Caco-2 (cell line): ENCODE results near the gene ISM1. TPM values are rescaled to one million over a fixed set of nuclear protein-coding genes. Genes with fewer than 3 reads are reported as not detected.
A peak's percentile ranks its signal among the peaks of the same experiment; 100 is the strongest.

Experiments
- Bru-seq: library from RNA; stranded (reverse); fragments of 400-500 nt; gene quantifications from one replicate; lab custom pipeline; 2021; lab: Mats Ljungman, UMichigan
- BruChase-seq, 2 experiments: library from RNA; stranded (reverse); fragments of 400-500 nt; gene quantifications; one replicate each; lab custom pipeline; 2021; lab: Mats Ljungman, UMichigan
- BruUV-seq: library from RNA; stranded (reverse); fragments of 400-500 nt; replicated peaks from 2 replicates; lab custom pipeline; 2021; lab: Mats Ljungman, UMichigan
- CTCF ChIA-PET: fragments of 300-600 bp; sonication (Branson Sonifier 250); formaldehyde crosslinking; loops from one replicate; lab custom pipeline; 2022; ENCODE audit warnings: antibody characterized with exemption; lab: Charles Lee
- POLR2A ChIA-PET: fragments of 300-600 bp; sonication (Branson Sonifier 250); formaldehyde crosslinking; loops from one replicate; lab custom pipeline; 2022; ENCODE audit warnings: antibody characterized with exemption; lab: Charles Lee
- DNase-seq, 2 experiments: peaks; one replicate each; pipeline versions ENCODE4 v3.0.0 to v3.0.0-alpha.2; 2020 to 2022
- H3K27me3 ChIP-seq: replicated peaks from 2 replicates; pipeline ENCODE4 v1.6.0; 2011; ENCODE audit warnings: low read length; ENCODE audit not compliant: control insufficient read depth, insufficient read depth
- H3K36me3 ChIP-seq: 2 replicates; pipeline ENCODE4 v1.5.1; 2011; ENCODE audit warnings: low read length; ENCODE audit not compliant: control insufficient read depth, insufficient read depth
- H3K4me1 ChIP-seq: fragments of 250-450 bp; sonication (Bioruptor Pico); 2 replicates; pipeline ENCODE4 v1.5.1; 2020; ENCODE audit warnings: mild to moderate bottlenecking
- H3K4me3 ChIP-seq: 2 replicates; pipeline ENCODE4 v1.5.1; 2011; ENCODE audit warnings: low read depth, mild to moderate bottlenecking, control low read depth, low read length
- H3K9me3 ChIP-seq: fragments of 250-450 bp; sonication (Bioruptor Pico); 2 replicates; pipeline ENCODE4 v1.5.1; 2020; ENCODE audit warnings: mild to moderate bottlenecking, moderate library complexity
- H3K27ac Mint-ChIP-seq: one replicate; pipeline ENCODE4 v1.8.0; 2022; ENCODE audit warnings: mixed read lengths; ENCODE audit not compliant: unreplicated experiment
- H3K27me3 Mint-ChIP-seq: one replicate; pipeline ENCODE4 v1.8.0; 2022; ENCODE audit warnings: mixed read lengths; ENCODE audit not compliant: insufficient read depth, unreplicated experiment
- H3K36me3 Mint-ChIP-seq: one replicate; pipeline ENCODE4 v1.8.0; 2022; ENCODE audit warnings: mild to moderate bottlenecking, mixed read lengths; ENCODE audit not compliant: insufficient read depth, unreplicated experiment
- H3K4me1 Mint-ChIP-seq: one replicate; pipeline ENCODE4 v1.8.0; 2022; ENCODE audit warnings: low read depth, mixed read lengths; ENCODE audit not compliant: unreplicated experiment
- H3K4me3 Mint-ChIP-seq: one replicate; pipeline ENCODE4 v1.8.0; 2022; ENCODE audit warnings: mild to moderate bottlenecking, moderate library complexity, mixed read lengths; ENCODE audit not compliant: unreplicated experiment
- H3K9me3 Mint-ChIP-seq: one replicate; pipeline ENCODE4 v1.8.0; 2022; ENCODE audit warnings: mixed read lengths; ENCODE audit not compliant: unreplicated experiment
- CTCF ChIP-seq, 2 experiments: fragments of 200-600 bp in 1 of 2; IDR thresholded peaks; 1 replicate in 1 of 2; 2 replicates in 1 of 2; pipeline versions ENCODE4 v1.5.1 to v1.8.0; 2011 to 2022; ENCODE audit warnings: antibody characterized with exemption in 1 of 2, control low read depth in 1 of 2, inconsistent platforms in 1 of 2, low read depth in 1 of 2, low read length in 1 of 2, mild to moderate bottlenecking in 1 of 2, moderate library complexity in 1 of 2; ENCODE audit not compliant: insufficient read depth in 1 of 2, severe bottlenecking in 1 of 2, unreplicated experiment in 1 of 2
- intact Hi-C: fragments of 100-400 bp; cut with micrococcal nuclease; formaldehyde crosslinking; loops from one replicate; pipeline ENCODE4 v1.10.0; 2022; ENCODE audit not compliant: unreplicated experiment
- long read RNA-seq: library from polyadenylated mRNA; stranded (forward); transcript quantifications from one replicate; pipeline ENCODE4 v2.0.0, GENCODE V29; 2022
- total RNA-seq: library from RNA; stranded (reverse); gene quantifications from 2 replicates; pipeline ENCODE4 v1.2.3, GENCODE V29; 2022

ISM1 gene
- total RNA-seq, result 1.8 and 2.4 TPM in 2 replicates
- Bru-seq, nascent RNA, result percentile 46 among the genes with signal in this experiment
- percentile 44 among the genes with signal in this experiment for BruChase-seq, experiment 1, labeled RNA remaining after a 2-hour chase
- BruChase-seq, experiment 2, labeled RNA remaining after a 6-hour chase, result percentile 43 among the genes with signal in this experiment
- long read RNA-seq, partial matches to known transcripts, result 0 of 2 reads
- long read RNA-seq, other reads (novel, unspliced or antisense), result 2 of 2 reads

GRCh38 chr20:13220904-13221297 is at the start of gene ISM1:
ISM1 (plus strand) TSS chr20:13221274; CDS start chr20:13221777, 503 bp downstream.
- H3K36me3 Mint-ChIP-seq, result no peaks in the 10 kb centered on the region
- H3K36me3 ChIP-seq, result no peaks in the 10 kb centered on the region
- peak within 1 kb of the TSS; percentile 54 for H3K4me3 ChIP-seq
- H3K27ac Mint-ChIP-seq, result no peak within 1 kb of the TSS
- no TSS peak for BruUV-seq
- peak within 1 kb of the TSS; percentile 69 for H3K4me3 Mint-ChIP-seq
- intact Hi-C loops, result loop anchor here (1.0 to 10.0 kb wide), 4 partner anchors 41 to 324 kb away; no protein-coding TSS in a partner anchor
- H3K4me1 Mint-ChIP-seq, result no peaks in the 10 kb centered on the region
- H3K9me3 Mint-ChIP-seq, result no peaks in the 10 kb centered on the region
- no peaks in the 10 kb centered on the region; the same call in 1 of the 2 replicates for H3K9me3 ChIP-seq
- POLR2A ChIA-PET, result interaction anchor here (0.5 kb wide), 1 partner anchor 551 kb away, joined by 3 read pairs; no protein-coding TSS in a partner anchor
- CTCF ChIA-PET, result interaction anchor here (1.2 kb wide), 1 partner anchor 41 kb away, joined by 6 read pairs; no protein-coding TSS in a partner anchor
- DNase-seq, result peak in 1 of 2 experiments; percentile 47
- H3K27me3 ChIP-seq, result no peaks in the 10 kb centered on the region; the same call in 1 of the 2 replicates
- no peak for TF ChIP-seq CTCF (IDR thresholded peaks at IDR 0.05; ENCODE audit: insufficient read depth in 1 of 2, low read depth in 1 of 2, low read length in 1 of 2, severe bottlenecking in 1 of 2, unreplicated experiment in 1 of 2)
- peaks cover 10% of the 10 kb centered on the region for H3K4me1 ChIP-seq
- H3K27me3 Mint-ChIP-seq, result peaks cover 15% of the 10 kb centered on the region

GRCh38 chr20:13173201-13173600 is 47.9 kb upstream of the ISM1 start:
- CTCF ChIA-PET, result no interaction called here
- POLR2A ChIA-PET, result no interaction called here
- no TSS peak for BruUV-seq
- intact Hi-C loops, result loop anchor here (2.0 kb wide), 1 partner anchor 90 kb away; no protein-coding TSS in a partner anchor
- no peaks in the 10 kb centered on the region for H3K27me3 ChIP-seq
- peaks cover 19% of the 10 kb centered on the region for H3K9me3 Mint-ChIP-seq
- no peaks in the 10 kb centered on the region for H3K36me3 ChIP-seq
- H3K36me3 Mint-ChIP-seq, result peaks cover 5% of the 10 kb centered on the region
- DNase-seq, result peak; percentile 49 to 76
- no peak overlapping the region for H3K4me3 Mint-ChIP-seq
- no peaks in the 10 kb centered on the region for H3K27me3 Mint-ChIP-seq
- H3K9me3 ChIP-seq, result peaks cover 8% of the 10 kb centered on the region; the same call in 1 of the 2 replicates
- H3K4me1 ChIP-seq, result peaks cover 8% of the 10 kb centered on the region
- no peak for TF ChIP-seq CTCF (IDR thresholded peaks at IDR 0.05; ENCODE audit: insufficient read depth in 1 of 2, low read depth in 1 of 2, low read length in 1 of 2, severe bottlenecking in 1 of 2, unreplicated experiment in 1 of 2)
- peaks cover 9% of the 10 kb centered on the region for H3K4me1 Mint-ChIP-seq
- H3K4me3 ChIP-seq, result no peak overlapping the region
- no peak overlapping the region for H3K27ac Mint-ChIP-seq

DNA sequence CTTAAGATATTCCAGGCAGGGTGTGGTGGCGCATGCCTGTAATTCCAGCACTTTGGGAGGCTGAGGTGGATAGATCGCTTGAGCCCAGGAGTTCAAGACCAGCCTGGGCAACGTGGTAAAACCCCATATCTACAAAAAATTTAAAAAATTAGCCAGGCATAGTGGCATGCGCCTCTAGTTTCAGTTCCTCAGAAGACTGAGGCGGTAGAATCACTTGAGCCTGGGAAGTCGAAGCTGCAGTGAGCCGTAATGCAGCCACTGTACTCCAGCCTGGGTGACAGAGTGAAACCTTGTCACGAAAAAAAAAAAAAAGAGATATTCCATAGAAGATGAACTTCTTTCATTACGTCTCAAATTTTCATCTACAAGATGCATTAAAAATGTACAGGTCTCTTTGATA is 46.7 kb upstream of the ISM1 start:
- H3K4me3 Mint-ChIP-seq, result no peak overlapping the region
- no peak for DNase-seq
- Histone ChIP-seq H3K4me3 (no peak overlapping the region), H3K27me3 (no peaks in the 10 kb centered on the region), H3K4me1 (peaks cover 8% of the 10 kb centered on the region), H3K9me3 (0 out of 2 replicates have a peak, but pooled peaks cover 2% of the 10 kb centered on the region), H3K36me3 (no peaks in the 10 kb centered on the region)
- intact Hi-C loops, result no loop called here
- H3K36me3 Mint-ChIP-seq, result peaks cover 5% of the 10 kb centered on the region
- no peak for TF ChIP-seq CTCF (IDR thresholded peaks at IDR 0.05; ENCODE audit: insufficient read depth in 1 of 2, low read depth in 1 of 2, low read length in 1 of 2, severe bottlenecking in 1 of 2, unreplicated experiment in 1 of 2)
- no peaks in the 10 kb centered on the region for H3K27me3 Mint-ChIP-seq
- peaks cover 7% of the 10 kb centered on the region for H3K9me3 Mint-ChIP-seq
- no TSS peak for BruUV-seq
- peaks cover 9% of the 10 kb centered on the region for H3K4me1 Mint-ChIP-seq
- CTCF ChIA-PET, result no interaction called here
- no peak overlapping the region for H3K27ac Mint-ChIP-seq
- POLR2A ChIA-PET, result no interaction called here
